Upper lobe of right lung (tissue), 1 donor: ENCODE measurements around the gene OR51E2. TPM values are rescaled to one million over a fixed set of nuclear protein-coding genes. Genes with fewer than 3 reads are reported as not detected.

Source experiments
- ATAC-seq: fragments of 200-7000 bp; cut with Tn5 transposase; one replicate; pipeline ENCODE4 v1.9.1; 2020; ENCODE audit warnings: mild to moderate bottlenecking, moderate library complexity
- DNase-seq: peaks from one replicate; pipeline ENCODE4 v3.0.0-alpha.2; 2020
- H3K27ac ChIP-seq: fragments of 200-600 bp; one replicate; pipeline ENCODE4 v1.8.0; 2022
- H3K27me3 ChIP-seq: fragments of 200-600 bp; one replicate; pipeline ENCODE4 v1.8.0; 2022; ENCODE audit warnings: mild to moderate bottlenecking
- H3K36me3 ChIP-seq: fragments of 200-600 bp; one replicate; pipeline ENCODE4 v1.8.0; 2022
- H3K4me1 ChIP-seq: fragments of 200-600 bp; one replicate; pipeline ENCODE4 v1.8.0; 2022
- H3K4me3 ChIP-seq: fragments of 200-600 bp; one replicate; pipeline ENCODE4 v1.8.0; 2022; ENCODE audit warnings: mild to moderate bottlenecking
- H3K9me3 ChIP-seq: fragments of 200-600 bp; one replicate; pipeline ENCODE4 v1.8.0; 2022
- intact Hi-C: fragments of 100-400 bp; cut with DNase I; formaldehyde crosslinking; loops from one replicate; pipeline ENCODE4 v1.11.0; 2022
- total RNA-seq: library from RNA; stranded (reverse); fragmentation: NEBNext Ultra II Directional; extraction: Animal tissue kit (Norgen Biotek cat#: 25700); gene quantifications from one replicate; pipeline ENCODE4 v1.2.1, GENCODE V29; 2021
- TF ChIP-seq, protein P1 (sequence below): fragments of 200-600 bp; IDR thresholded peaks from one replicate; pipeline ENCODE4 v1.8.0; 2022; ENCODE audit warnings: antibody characterized with exemption
- donor health status: DM: no; HTN: yes; CAD: no; lungs with severe emphysema.

The OR51E2 gene
- total RNA-seq, 1 donor from 2014 or later, result not detected

DNA sequence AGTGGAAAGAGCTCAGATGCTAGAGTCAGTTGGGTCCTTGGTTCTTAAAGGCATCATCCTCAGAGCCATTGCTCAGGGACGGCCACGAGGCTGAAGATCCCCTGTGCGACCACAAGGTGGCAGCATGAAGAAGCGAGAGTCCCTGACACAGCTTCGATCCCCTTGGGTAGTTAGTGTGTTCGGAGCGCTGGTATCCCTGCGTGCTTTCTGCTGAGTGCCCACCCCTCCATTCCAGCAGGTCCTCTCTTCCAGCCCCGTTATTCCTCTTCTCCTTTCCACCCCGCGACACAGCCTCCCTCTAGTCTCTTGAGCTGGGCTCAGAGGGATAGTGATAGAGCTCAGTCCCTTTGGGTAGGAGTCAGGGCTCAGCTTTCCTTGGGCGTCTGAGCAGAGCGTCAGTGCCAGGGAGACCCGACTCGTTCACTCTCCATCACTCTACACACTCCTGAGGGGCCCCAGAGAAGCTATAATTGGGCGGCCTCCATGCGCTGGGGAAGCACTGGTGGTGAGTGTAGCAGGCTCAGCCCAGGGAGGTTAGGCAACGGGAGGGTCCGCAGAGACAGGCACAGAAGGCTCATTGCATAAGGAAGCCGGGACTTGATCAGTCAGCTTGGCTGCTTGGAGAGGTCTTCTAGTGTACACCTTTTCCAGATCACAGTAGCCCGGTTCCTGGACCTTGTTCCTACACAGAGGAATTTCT lies 60.5 kb downstream of the OR51E2 start, which contains the start of gene OR51D1:
OR51D1 (plus strand) TSS at position 516 of the 700 bp plus-strand sequence. CDS start 2,314 bp downstream, outside the sequence.
- Histone ChIP-seq H3K9me3 (no peaks in the 10 kb centered on the region), H3K27me3 (no peaks in the 10 kb centered on the region), H3K4me1 (no peaks in the 10 kb centered on the region), H3K4me3 (no peak within 1 kb of the TSS), H3K27ac (no peak within 1 kb of the TSS), H3K36me3 (no peaks in the 10 kb centered on the region)
- ATAC-seq (peak; percentile 94), DNase-seq (peak; percentile 79)
- intact Hi-C loops, result no loop called here
- TF ChIP-seq, protein P1, sequence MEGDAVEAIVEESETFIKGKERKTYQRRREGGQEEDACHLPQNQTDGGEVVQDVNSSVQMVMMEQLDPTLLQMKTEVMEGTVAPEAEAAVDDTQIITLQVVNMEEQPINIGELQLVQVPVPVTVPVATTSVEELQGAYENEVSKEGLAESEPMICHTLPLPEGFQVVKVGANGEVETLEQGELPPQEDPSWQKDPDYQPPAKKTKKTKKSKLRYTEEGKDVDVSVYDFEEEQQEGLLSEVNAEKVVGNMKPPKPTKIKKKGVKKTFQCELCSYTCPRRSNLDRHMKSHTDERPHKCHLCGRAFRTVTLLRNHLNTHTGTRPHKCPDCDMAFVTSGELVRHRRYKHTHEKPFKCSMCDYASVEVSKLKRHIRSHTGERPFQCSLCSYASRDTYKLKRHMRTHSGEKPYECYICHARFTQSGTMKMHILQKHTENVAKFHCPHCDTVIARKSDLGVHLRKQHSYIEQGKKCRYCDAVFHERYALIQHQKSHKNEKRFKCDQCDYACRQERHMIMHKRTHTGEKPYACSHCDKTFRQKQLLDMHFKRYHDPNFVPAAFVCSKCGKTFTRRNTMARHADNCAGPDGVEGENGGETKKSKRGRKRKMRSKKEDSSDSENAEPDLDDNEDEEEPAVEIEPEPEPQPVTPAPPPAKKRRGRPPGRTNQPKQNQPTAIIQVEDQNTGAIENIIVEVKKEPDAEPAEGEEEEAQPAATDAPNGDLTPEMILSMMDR, result peak; percentile 89

- Histone ChIP-seq H3K27me3 (no peaks in the 10 kb centered on the region), H3K4me3 (no peak overlapping the region), H3K27ac (no peak overlapping the region), H3K36me3 (no peaks in the 10 kb centered on the region), H3K4me1 (no peaks in the 10 kb centered on the region), H3K9me3 (no peaks in the 10 kb centered on the region)
- DNase-seq (no peak), ATAC-seq (no peak)
- TF ChIP-seq, protein P1, result no peak
- intact Hi-C loops, result no loop called here
Measured at GRCh38 chr11:4636136-4636535, 61.5 kb downstream of the OR51E2 start.

Other genes starting within 250 kb of the OR51E2 start
- not detected for gene OR52K2, start 248.6 kb downstream of the OR51E2 start, total RNA-seq
- gene OR52K1, start 215.2 kb downstream of the OR51E2 start, total RNA-seq, result 0.12 TPM
- gene OR52M1, start 152.7 kb downstream of the OR51E2 start, total RNA-seq, result not detected
- gene OR52I2, start 116.1 kb downstream of the OR51E2 start, total RNA-seq, result not detected
- gene OR52I1, start 103.8 kb downstream of the OR51E2 start, total RNA-seq, result not detected
- gene TRIM68, start 89.6 kb downstream of the OR51E2 start, total RNA-seq, result 12.4 TPM
- gene OR51D1, start 60.4 kb downstream of the OR51E2 start, total RNA-seq, result not detected
- gene OR51E1, start 53.9 kb downstream of the OR51E2 start, total RNA-seq, result not detected
- not detected for gene MMP26, start 6.9 kb upstream of the OR51E2 start, total RNA-seq
- gene OR51F1, start 72.1 kb upstream of the OR51E2 start, total RNA-seq, result not detected
- not detected for gene OR52R1, start 106.5 kb upstream of the OR51E2 start, total RNA-seq
- gene OR51F2, start 123.5 kb upstream of the OR51E2 start, total RNA-seq, result not detected
- gene OR51S1, start 151.4 kb upstream of the OR51E2 start, total RNA-seq, result not detected
- not detected for gene OR51T1, start 184.0 kb upstream of the OR51E2 start, total RNA-seq
- not detected for gene OR51A7, start 205.9 kb upstream of the OR51E2 start, total RNA-seq
- not detected for gene OR51G2, start 221.5 kb upstream of the OR51E2 start, total RNA-seq
- not detected for gene OR51G1, start 226.5 kb upstream of the OR51E2 start, total RNA-seq
- not detected for gene OR51A4, start 249.8 kb upstream of the OR51E2 start, total RNA-seq